Activated CD4-positive, alpha-beta T cell treated with anti-CD3 and anti-CD28 coated beads, Interleukin-2, amount 10 ng/mL, durations not matched to agents 7 days and 5 days (primary cell): Measurements from ENCODE around the gene TBC1D4. TPM values are rescaled to one million over a fixed set of nuclear protein-coding genes. Genes with fewer than 3 reads are reported as not detected.
"Not testable (repeated sequence)": the region's sequence is repeated elsewhere in the genome, so short reads cannot be mapped to it uniquely, and the experiment has no call there.

ENCODE experiments used
- CTCF ChIA-PET: fragments of 350-600 bp; sonication (Branson Sonifier 250); formaldehyde crosslinking; loops from one replicate; lab custom pipeline; 2021; ENCODE audit warnings: antibody characterized with exemption; lab: Charles Lee
- POLR2A ChIA-PET: fragments of 350-600 bp; sonication (Branson Sonifier 250); formaldehyde crosslinking; loops from one replicate; lab custom pipeline; 2021; ENCODE audit warnings: antibody characterized with exemption; lab: Charles Lee
- DNase-seq: peaks from one replicate; pipeline ENCODE4 v3.0.0-alpha.2; 2020
- H3K27ac Mint-ChIP-seq: one replicate; pipeline ENCODE4 v1.8.0; 2021; ENCODE audit warnings: mild to moderate bottlenecking, moderate library complexity, mixed read lengths
- H3K27me3 Mint-ChIP-seq: one replicate; pipeline ENCODE4 v1.8.0; 2021; ENCODE audit warnings: mixed read lengths
- H3K36me3 Mint-ChIP-seq: one replicate; pipeline ENCODE4 v1.8.0; 2021; ENCODE audit warnings: low read depth, mixed read lengths
- H3K4me1 Mint-ChIP-seq: one replicate; pipeline ENCODE4 v1.8.0; 2021; ENCODE audit warnings: mixed read lengths
- H3K4me3 Mint-ChIP-seq: one replicate; pipeline ENCODE4 v1.8.0; 2021; ENCODE audit warnings: mild to moderate bottlenecking, moderate library complexity, mixed read lengths
- H3K9me3 Mint-ChIP-seq: one replicate; pipeline ENCODE4 v1.8.0; 2021; ENCODE audit warnings: mixed read lengths
- total RNA-seq, 2 experiments: library from RNA; stranded (reverse); gene quantifications; one replicate each; pipeline ENCODE4 v1.2.3, GENCODE V29; 2021

TBC1D4 gene
- total RNA-seq, 2 experiments from 2014 or later, result 27.2 to 32.9 TPM

DNA sequence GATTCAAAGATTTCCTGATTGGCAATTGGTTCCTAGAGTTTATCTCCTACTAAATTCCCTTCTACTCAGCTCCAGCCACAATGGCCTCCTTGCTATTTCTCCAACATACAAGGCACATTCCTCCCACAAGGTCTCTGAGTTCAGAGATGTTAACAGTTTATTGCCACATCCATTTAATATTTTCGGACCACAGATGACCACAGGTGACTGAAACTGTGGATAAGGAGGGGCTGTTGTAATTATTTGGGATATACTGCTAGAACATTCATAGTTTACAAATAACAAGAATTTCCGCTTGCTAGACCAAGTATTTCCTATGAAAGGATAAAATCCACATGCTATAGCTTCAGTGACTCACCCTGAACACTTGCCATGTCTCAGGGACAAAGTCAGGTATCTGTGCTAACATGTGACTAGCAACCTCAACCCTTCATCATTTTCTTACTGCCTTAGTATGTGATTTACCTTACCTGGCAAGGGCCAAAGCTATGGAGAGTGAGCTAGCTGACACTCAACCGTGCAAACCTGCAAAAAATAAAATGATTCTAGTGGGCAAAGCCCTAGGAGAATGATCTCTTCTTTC lies 117.7 kb downstream of the TBC1D4 start:
- H3K9me3 Mint-ChIP-seq, result no peaks in the 10 kb centered on the region
- no peak for DNase-seq
- H3K27ac Mint-ChIP-seq, result no peak overlapping the region
- ChIA-PET POLR2A (no interaction called here), CTCF (interaction anchor here (0.8 to 1.0 kb wide), 2 partner anchors 10 to 154 kb away, joined by 3 read pairs; no protein-coding TSS in a partner anchor)
- peaks cover 19% of the 10 kb centered on the region for H3K4me1 Mint-ChIP-seq
- H3K4me3 Mint-ChIP-seq, result no peak overlapping the region
- no peaks in the 10 kb centered on the region for H3K27me3 Mint-ChIP-seq
- no peaks in the 10 kb centered on the region for H3K36me3 Mint-ChIP-seq

DNA sequence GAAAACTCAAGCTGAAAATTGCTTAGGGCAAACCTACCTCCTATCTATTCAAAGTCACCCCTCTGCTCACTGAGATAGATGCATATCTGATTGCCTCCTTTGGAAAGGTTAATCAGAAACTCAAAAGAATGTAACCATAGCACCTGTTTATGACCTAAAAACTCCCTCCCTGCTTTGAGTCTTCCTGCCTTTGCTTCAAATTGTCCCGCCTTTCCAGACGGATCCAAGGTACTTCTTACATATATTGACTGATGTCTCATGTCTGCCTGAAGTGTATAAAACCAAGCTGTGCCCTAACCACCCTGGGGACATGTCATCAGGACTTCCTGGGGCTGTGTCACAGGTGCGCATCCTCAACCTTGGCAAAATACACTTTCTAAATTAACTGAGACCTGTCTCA lies 118.6 kb downstream of the TBC1D4 start:
- no peaks in the 10 kb centered on the region for H3K27me3 Mint-ChIP-seq
- no peak overlapping the region for H3K4me3 Mint-ChIP-seq
- DNase-seq, result no peak
- CTCF ChIA-PET, result interaction anchor here (0.8 kb wide), 1 partner anchor 154 kb away, joined by 3 read pairs; no protein-coding TSS in a partner anchor
- H3K36me3 Mint-ChIP-seq, result no peaks in the 10 kb centered on the region
- H3K27ac Mint-ChIP-seq, result no peak overlapping the region
- no peaks in the 10 kb centered on the region for H3K9me3 Mint-ChIP-seq
- POLR2A ChIA-PET, result no interaction called here
- peaks cover 19% of the 10 kb centered on the region for H3K4me1 Mint-ChIP-seq

DNA sequence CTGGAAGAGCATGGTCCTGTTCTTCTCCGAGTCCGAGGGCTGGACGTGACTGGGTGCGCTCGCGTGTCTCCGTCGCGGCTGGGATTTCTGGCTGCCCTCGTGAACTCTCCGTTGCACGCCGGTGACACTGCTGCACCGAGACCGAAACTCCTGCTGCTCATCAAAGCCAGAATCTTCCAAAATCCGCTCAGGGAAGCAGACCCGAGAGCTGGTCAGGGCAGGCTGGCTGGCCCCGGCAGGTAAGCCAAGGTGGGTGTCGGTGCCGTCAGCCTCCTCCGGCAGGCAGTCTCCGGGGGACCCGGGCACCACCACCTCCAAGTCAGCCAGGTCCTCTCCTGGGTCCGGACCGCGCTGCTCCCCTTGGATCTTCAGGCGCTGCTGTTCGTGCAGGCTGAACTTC lies 119.9 kb downstream of the TBC1D4 start:
- H3K27me3 Mint-ChIP-seq, result no peaks in the 10 kb centered on the region
- ChIA-PET CTCF (no interaction called here), POLR2A (no interaction called here)
- no peak overlapping the region for H3K4me3 Mint-ChIP-seq
- no peaks in the 10 kb centered on the region for H3K9me3 Mint-ChIP-seq
- peaks cover 23% of the 10 kb centered on the region for H3K4me1 Mint-ChIP-seq
- no peak overlapping the region for H3K27ac Mint-ChIP-seq
- no peaks in the 10 kb centered on the region for H3K36me3 Mint-ChIP-seq
- DNase-seq, result no peak

DNA sequence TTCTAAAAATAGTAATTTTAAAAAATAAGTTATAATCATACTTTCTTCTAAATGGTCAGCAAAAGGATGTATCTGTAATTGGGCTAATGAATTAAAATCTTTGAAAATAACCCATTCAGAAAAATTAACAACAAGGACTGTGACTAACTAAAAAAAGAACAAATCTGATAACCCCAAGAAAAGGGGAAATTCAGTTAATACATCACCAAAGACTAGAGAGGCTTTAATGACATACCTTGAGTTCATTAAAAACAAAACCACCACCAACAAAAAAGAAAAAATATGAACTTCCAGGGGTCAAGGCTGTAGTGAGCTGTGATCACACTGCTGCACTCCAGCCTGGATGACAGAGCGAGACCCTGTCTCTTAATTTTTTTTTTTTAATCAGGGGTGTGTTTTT lies 121.8 kb downstream of the TBC1D4 start:
- Mint-ChIP-seq H3K4me3 (no peak overlapping the region), H3K36me3 (no peaks in the 10 kb centered on the region), H3K4me1 (peaks cover 11% of the 10 kb centered on the region), H3K9me3 (no peaks in the 10 kb centered on the region), H3K27ac (no peak overlapping the region), H3K27me3 (no peaks in the 10 kb centered on the region)
- ChIA-PET CTCF (no interaction called here), POLR2A (no interaction called here)
- no peak for DNase-seq

DNA sequence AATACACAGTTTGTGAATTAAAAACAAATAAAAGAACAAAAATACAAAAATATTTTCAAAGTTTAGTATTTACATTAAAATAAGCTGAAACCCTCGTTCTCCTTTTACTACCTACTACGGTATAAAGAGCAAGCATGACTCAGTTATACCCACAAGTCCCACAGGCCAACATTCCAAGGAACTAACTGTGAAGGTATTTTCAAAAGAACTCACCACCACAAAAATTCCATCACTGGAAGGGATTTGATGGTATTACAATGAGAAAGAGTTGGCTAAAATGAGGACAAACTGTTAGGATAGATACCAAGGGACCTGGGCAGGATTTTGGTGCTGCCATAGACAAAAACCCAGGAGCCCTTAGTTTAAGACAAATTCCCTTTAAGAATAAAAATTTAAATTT lies 122.7 kb downstream of the TBC1D4 start:
- Mint-ChIP-seq H3K27ac (no peak overlapping the region), H3K36me3 (no peaks in the 10 kb centered on the region), H3K27me3 (no peaks in the 10 kb centered on the region), H3K9me3 (no peaks in the 10 kb centered on the region), H3K4me3 (no peak overlapping the region), H3K4me1 (peaks cover 10% of the 10 kb centered on the region)
- ChIA-PET POLR2A (no interaction called here), CTCF (no interaction called here)
- no peak for DNase-seq

DNA sequence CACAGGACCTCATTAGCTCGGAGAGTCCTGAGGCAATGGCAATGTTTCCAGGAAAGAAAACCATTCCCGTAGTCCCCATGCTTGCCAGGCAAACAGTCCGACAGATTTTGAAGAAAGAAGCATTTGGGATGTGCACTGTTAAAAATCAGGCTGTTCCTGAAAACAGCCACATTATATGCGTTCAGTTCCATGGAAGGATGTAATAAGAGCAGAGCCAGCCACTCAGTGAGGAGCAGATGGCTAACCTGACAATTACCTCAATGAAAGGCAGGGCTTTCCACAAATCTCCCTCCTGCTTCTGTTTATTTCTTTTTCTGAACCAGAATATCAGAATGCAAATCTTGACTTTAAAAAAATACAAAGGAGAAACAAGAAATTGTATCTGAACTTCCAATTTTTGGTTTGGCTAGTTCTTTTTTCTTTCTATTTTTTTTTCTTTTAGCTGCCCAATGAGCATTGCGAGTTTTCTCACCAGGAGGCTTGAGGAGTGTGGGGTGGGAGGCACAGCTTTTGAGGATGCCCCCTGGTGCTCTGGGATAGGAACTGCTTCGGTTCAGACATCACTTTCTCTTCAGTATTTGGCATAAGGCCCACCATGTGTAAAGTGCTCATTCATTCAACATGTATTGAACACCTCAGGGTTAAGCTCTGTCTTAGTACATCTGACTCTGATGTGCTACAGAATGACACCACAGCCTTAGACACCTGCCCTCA lies 124.2 kb downstream of the TBC1D4 start:
- no peak overlapping the region for H3K4me3 Mint-ChIP-seq

DNA sequence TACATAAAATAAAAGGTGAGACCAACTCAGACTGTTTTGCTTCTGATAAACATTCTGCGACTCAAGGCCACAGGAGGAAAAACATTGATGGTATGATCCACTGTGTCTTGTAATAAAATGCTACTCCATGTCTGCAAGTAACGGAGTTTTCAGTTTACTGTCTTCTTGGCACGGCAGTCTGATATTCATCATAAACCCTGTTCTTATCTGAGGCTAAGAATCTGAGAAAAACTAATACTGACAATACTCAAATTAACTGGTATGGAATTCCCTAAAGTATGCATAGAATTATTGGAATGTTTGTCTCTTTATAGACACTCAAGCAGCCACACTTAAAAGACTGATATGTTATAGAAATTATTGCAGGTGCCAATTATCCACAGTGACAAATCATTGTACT lies 125.5 kb downstream of the TBC1D4 start:
- H3K36me3 Mint-ChIP-seq, result no peaks in the 10 kb centered on the region
- H3K27ac Mint-ChIP-seq, result no peak overlapping the region
- H3K9me3 Mint-ChIP-seq, result peaks cover 4% of the 10 kb centered on the region
- POLR2A ChIA-PET, result no interaction called here
- CTCF ChIA-PET, result interaction anchor here (0.6 kb wide), 1 partner anchor 982 kb away, joined by 3 read pairs; no protein-coding TSS in a partner anchor
- no peak for DNase-seq
- no peak overlapping the region for H3K4me3 Mint-ChIP-seq
- no peaks in the 10 kb centered on the region for H3K27me3 Mint-ChIP-seq
- H3K4me1 Mint-ChIP-seq, result peaks cover 4% of the 10 kb centered on the region

More for the DNA sequence above, 124.2 kb downstream of the TBC1D4 start:
- Mint-ChIP-seq H3K4me1 (peaks cover 4% of the 10 kb centered on the region), H3K27me3 (no peaks in the 10 kb centered on the region), H3K36me3 (no peaks in the 10 kb centered on the region), H3K27ac (no peak overlapping the region), H3K9me3 (no peaks in the 10 kb centered on the region)
- peak; percentile 55 for DNase-seq
- POLR2A ChIA-PET, result no interaction called here
- CTCF ChIA-PET, result interaction anchor here (0.6 to 1.6 kb wide), 4 partner anchors 9 to 290 kb away, joined by 3 to 4 read pairs (median 4); no protein-coding TSS in a partner anchor

DNA sequence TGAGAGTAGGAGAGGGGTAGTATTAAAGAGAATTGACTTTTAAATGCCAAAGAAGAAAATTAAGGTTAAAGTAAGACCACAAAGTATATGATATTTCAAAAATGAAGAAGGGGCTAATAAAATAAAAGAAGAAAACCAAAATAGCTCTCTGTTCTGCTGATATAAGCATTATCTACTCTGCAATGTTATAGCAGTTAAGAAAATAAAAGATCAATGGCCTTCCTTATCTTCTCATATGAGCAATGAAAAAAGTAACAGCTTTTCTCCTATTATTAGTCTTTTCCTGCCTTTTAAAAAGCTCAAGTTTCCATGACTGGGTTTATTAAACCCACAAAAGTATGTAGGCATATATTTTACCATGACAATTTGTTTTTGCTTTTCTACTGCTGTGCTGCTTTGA lies 126.4 kb downstream of the TBC1D4 start:
- ChIA-PET POLR2A (no interaction called here), CTCF (interaction anchor here (1.0 kb wide), 1 partner anchor 14 kb away, joined by 3 read pairs; no protein-coding TSS in a partner anchor)
- Mint-ChIP-seq H3K36me3 (no peaks in the 10 kb centered on the region), H3K9me3 (peaks cover 4% of the 10 kb centered on the region), H3K4me3 (no peak overlapping the region), H3K27ac (no peak overlapping the region), H3K27me3 (no peaks in the 10 kb centered on the region), H3K4me1 (peaks cover 4% of the 10 kb centered on the region)
- no peak for DNase-seq

DNA sequence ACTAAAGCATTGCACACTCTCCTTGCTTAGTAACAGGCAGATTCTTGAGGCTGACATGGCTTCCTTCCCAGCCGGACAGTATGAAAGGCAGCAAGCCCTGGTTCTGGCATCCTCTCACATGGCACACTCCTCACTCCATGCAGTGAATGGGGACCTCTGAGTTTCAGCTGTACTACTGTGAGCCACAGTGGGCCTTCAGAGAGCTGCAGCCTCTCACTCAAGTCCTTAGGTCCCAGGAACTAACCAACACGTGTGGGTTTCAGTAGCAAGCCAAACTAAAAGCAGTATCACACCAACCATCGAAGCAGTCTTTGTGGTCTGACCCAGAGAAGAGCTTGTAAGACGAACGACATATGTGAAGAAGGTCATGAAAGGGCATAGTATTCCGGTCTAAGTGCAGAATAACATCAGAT lies 128.2 kb downstream of the TBC1D4 start:
- no peaks in the 10 kb centered on the region for H3K27me3 Mint-ChIP-seq
- H3K36me3 Mint-ChIP-seq, result no peaks in the 10 kb centered on the region
- no peak for DNase-seq
- H3K9me3 Mint-ChIP-seq, result peaks cover 4% of the 10 kb centered on the region
- H3K4me1 Mint-ChIP-seq, result peaks cover 4% of the 10 kb centered on the region
- CTCF ChIA-PET, result no interaction called here
- H3K27ac Mint-ChIP-seq, result no peak overlapping the region
- H3K4me3 Mint-ChIP-seq, result no peak overlapping the region
- POLR2A ChIA-PET, result no interaction called here

DNA sequence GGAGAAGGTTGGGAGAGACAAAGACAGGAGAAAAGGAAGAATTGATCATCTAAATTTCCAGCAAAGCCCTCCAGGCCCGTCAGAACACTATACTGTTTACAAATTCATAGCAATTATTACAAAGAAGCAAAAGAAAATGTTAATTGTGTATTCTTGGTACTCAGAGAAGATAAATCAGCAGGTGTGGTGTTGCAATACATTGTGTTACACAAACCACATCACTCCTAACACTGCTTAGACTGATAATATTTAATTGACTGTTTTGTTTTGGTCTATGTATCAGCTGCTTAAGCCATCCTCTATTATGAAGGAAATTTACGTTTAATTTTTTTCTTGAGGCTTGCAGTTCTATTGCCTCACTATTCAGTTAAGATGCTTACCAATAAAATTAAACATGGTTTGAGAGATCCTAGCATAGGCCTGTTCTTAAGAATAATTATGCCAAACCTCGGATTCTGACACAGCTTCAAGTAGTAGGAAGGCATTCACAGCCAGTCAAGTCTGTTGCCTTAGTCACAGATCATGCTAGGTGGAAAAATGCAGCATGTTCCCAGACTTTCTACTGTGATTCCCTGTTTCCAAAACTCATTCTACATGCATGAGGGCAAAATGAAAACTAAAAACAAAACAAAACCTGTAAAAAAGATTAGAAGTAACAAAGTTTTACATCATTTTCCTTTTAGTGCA lies 129.2 kb downstream of the TBC1D4 start:
- H3K4me3 Mint-ChIP-seq, result no peak overlapping the region
- no peaks in the 10 kb centered on the region for H3K36me3 Mint-ChIP-seq
- CTCF ChIA-PET, result interaction anchor here (0.6 kb wide), 1 partner anchor 15 kb away, joined by 3 read pairs; no protein-coding TSS in a partner anchor
- POLR2A ChIA-PET, result no interaction called here
- no peak overlapping the region for H3K27ac Mint-ChIP-seq
- no peak for DNase-seq
- H3K4me1 Mint-ChIP-seq, result no peaks in the 10 kb centered on the region
- peaks cover 7% of the 10 kb centered on the region for H3K9me3 Mint-ChIP-seq
- no peaks in the 10 kb centered on the region for H3K27me3 Mint-ChIP-seq

DNA sequence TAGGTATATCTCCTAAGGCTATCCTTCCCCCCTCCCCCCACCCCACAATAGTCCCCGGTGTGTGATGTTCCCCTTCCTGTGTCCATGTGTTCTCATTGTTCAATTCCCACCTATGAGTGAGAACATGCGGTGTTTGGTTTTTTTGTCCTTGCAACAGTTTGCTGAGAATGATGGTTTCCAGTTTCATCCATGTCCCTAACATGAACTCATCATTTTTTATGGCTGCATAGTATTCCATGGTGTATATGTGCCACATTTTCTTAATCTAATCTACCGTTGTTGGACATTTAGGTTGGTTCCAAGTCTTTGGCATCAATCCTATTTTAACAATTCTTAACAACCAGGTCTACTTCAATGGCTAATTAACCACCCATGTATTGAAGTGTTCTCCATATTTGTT lies 130.4 kb downstream of the TBC1D4 start:
- CTCF ChIA-PET, H3K4me3 Mint-ChIP-seq, H3K4me1 Mint-ChIP-seq, H3K36me3 Mint-ChIP-seq, H3K9me3 Mint-ChIP-seq, POLR2A ChIA-PET, H3K27ac Mint-ChIP-seq, H3K27me3 Mint-ChIP-seq, DNase-seq: not testable (repeated sequence)

DNA sequence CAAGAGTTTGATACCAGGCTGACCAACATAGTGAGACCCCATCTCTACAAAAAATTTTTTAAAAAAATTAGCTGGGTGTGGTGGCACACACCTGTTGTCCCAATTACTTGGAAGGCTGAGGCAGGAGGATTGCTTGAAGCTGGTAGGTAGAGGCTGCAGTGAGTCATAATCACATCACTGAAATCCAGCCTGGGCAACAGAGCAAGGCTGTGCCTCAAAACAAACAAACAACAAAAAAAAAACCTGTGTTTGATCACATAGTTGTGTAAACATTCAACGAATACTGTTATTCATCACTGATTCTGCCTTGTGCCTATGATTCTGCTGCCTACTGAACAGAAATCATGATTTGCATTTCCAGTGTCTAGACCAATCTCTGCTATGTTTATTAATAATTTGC lies 134.0 kb downstream of the TBC1D4 start:
- no peaks in the 10 kb centered on the region for H3K27me3 Mint-ChIP-seq
- no peak for DNase-seq
- peaks cover 7% of the 10 kb centered on the region for H3K9me3 Mint-ChIP-seq
- POLR2A ChIA-PET, result no interaction called here
- H3K27ac Mint-ChIP-seq, result no peak overlapping the region
- no peaks in the 10 kb centered on the region for H3K4me1 Mint-ChIP-seq
- no peak overlapping the region for H3K4me3 Mint-ChIP-seq
- H3K36me3 Mint-ChIP-seq, result no peaks in the 10 kb centered on the region
- CTCF ChIA-PET, result no interaction called here

DNA sequence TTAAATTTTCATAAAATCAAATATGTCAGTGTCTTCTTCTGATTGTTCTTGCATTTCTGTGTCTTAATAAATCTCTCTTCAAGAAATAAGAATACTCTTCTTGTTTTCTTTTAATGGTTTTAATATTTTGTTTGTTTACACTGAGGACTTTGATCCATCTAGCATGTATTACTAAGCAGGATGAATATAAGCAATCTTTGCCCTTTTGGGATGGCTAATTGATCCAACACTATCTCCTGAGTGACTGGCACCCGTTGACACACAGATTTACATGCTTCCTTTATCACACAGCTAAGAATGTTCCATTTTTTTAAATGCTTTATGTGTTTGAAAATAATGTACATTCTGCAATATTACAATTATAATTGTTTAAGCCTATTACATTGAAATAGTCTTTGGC lies 134.5 kb downstream of the TBC1D4 start:
- no peak overlapping the region for H3K27ac Mint-ChIP-seq
- no peak overlapping the region for H3K4me3 Mint-ChIP-seq
- no peaks in the 10 kb centered on the region for H3K36me3 Mint-ChIP-seq
- no peak for DNase-seq
- ChIA-PET CTCF (no interaction called here), POLR2A (no interaction called here)
- H3K27me3 Mint-ChIP-seq, result no peaks in the 10 kb centered on the region
- H3K4me1 Mint-ChIP-seq, result no peaks in the 10 kb centered on the region
- peaks cover 7% of the 10 kb centered on the region for H3K9me3 Mint-ChIP-seq
